Measurements from ENCODE around the gene TSR3. TPM values are rescaled to one million over a fixed set of nuclear protein-coding genes. Genes with fewer than 3 reads are reported as not detected.

The TSR3 gene
- total and polyA plus RNA-seq, 2 of the 13 experiments (the other 11 are each of a cell fraction or from before 2014, with no cell fraction given) = 24.2 to 51.0 TPM

GRCh38 chr16:1343428-1344242 is 8.0 kb downstream of the TSR3 start (continued):
- TF ChIP-seq, protein P1, sequence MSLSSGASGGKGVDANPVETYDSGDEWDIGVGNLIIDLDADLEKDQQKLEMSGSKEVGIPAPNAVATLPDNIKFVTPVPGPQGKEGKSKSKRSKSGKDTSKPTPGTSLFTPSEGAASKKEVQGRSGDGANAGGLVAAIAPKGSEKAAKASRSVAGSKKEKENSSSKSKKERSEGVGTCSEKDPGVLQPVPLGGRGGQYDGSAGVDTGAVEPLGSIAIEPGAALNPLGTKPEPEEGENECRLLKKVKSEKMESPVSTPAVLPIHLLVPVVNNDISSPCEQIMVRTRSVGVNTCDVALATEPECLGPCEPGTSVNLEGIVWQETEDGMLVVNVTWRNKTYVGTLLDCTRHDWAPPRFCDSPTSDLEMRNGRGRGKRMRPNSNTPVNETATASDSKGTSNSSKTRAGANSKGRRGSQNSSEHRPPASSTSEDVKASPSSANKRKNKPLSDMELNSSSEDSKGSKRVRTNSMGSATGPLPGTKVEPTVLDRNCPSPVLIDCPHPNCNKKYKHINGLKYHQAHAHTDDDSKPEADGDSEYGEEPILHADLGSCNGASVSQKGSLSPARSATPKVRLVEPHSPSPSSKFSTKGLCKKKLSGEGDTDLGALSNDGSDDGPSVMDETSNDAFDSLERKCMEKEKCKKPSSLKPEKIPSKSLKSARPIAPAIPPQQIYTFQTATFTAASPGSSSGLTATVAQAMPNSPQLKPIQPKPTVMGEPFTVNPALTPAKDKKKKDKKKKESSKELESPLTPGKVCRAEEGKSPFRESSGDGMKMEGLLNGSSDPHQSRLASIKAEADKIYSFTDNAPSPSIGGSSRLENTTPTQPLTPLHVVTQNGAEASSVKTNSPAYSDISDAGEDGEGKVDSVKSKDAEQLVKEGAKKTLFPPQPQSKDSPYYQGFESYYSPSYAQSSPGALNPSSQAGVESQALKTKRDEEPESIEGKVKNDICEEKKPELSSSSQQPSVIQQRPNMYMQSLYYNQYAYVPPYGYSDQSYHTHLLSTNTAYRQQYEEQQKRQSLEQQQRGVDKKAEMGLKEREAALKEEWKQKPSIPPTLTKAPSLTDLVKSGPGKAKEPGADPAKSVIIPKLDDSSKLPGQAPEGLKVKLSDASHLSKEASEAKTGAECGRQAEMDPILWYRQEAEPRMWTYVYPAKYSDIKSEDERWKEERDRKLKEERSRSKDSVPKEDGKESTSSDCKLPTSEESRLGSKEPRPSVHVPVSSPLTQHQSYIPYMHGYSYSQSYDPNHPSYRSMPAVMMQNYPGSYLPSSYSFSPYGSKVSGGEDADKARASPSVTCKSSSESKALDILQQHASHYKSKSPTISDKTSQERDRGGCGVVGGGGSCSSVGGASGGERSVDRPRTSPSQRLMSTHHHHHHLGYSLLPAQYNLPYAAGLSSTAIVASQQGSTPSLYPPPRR (CRISPR knock-in tag; IDR thresholded peaks at IDR 0.05; ENCODE audit: borderline replicate concordance) = 0 out of 2 replicates have a peak, but pooled peaks have one; percentile 11
- peak; percentile 41; the same call in 1 of the 2 replicates for TF ChIP-seq MTF2 (CRISPR knock-in tag; IDR thresholded peaks at IDR 0.05; ENCODE audit: borderline replicate concordance)
- peak; percentile 51 for TF ChIP-seq UBTF (CRISPR knock-in tag; IDR thresholded peaks at IDR 0.05)
- TF ChIP-seq ZFP82 (CRISPR knock-in tag; IDR thresholded peaks at IDR 0.05; ENCODE audit: borderline replicate concordance) = no peak
- TF ChIP-seq ZBTB4 (CRISPR knock-in tag; IDR thresholded peaks at IDR 0.05; ENCODE audit: borderline replicate concordance) = no peak
- TF ChIP-seq MYPOP (CRISPR knock-in tag; IDR thresholded peaks at IDR 0.05) = no peak
- TF ChIP-seq RFX5 (IDR thresholded peaks at IDR 0.05; ENCODE audit: low read depth, low read length) = no peak
- TF ChIP-seq ZNF724P (CRISPR knock-in tag; IDR thresholded peaks at IDR 0.05; ENCODE audit: borderline replicate concordance) = 0 out of 2 replicates have a peak, but pooled peaks have one; percentile 33
- TF ChIP-seq KDM2A (CRISPR knock-in tag; IDR thresholded peaks at IDR 0.05; ENCODE audit: borderline replicate concordance, low read depth) = peak; percentile 54; the same call in 1 of the 2 replicates
- TF ChIP-seq ZNF414 (CRISPR knock-in tag; IDR thresholded peaks at IDR 0.05) = 0 out of 2 replicates have a peak, but pooled peaks have one; percentile 21
- peak; percentile 35; the same call in 1 of the 2 replicates for TF ChIP-seq ZFX (CRISPR knock-in tag; IDR thresholded peaks at IDR 0.05; ENCODE audit: low read depth)
